Liver (tissue), 9 donors: ENCODE data around the gene COL8A2. TPM values are rescaled to one million over a fixed set of nuclear protein-coding genes. Genes with fewer than 3 reads are reported as not detected.

Experiments
- DNase-seq: peaks from one replicate; pipeline ENCODE4 v3.0.0-alpha.2; 2017; ENCODE audit warnings: low spot score
- H3K27ac ChIP-seq, 2 donors: one replicate each; pipeline ENCODE4 v1.7.0; 2013; ENCODE audit warnings: inconsistent platforms in 2 of 2, low read length in 2 of 2, control low read depth in 1 of 2, low read depth in 1 of 2, mild to moderate bottlenecking in 1 of 2
- H3K27me3 ChIP-seq, 4 donors: one replicate each; pipeline versions ENCODE4 v1.6.1 to v1.7.0; 2013; ENCODE audit warnings: low read length in 3 of 4, inconsistent platforms in 1 of 4, mild to moderate bottlenecking in 1 of 4, moderate library complexity in 1 of 4; ENCODE audit not compliant: control insufficient read depth in 4 of 4, insufficient read depth in 4 of 4
- H3K36me3 ChIP-seq, 4 donors: one replicate each; pipeline versions ENCODE4 v1.6.1 to v1.7.0; 2013; ENCODE audit warnings: low read length in 3 of 4, mild to moderate bottlenecking in 3 of 4, low read depth in 1 of 4, moderate library complexity in 1 of 4; ENCODE audit not compliant: control insufficient read depth in 4 of 4, insufficient read depth in 3 of 4
- H3K4me1 ChIP-seq, 4 donors: one replicate each; pipeline versions ENCODE4 v1.6.1 to v1.7.0; 2013; ENCODE audit warnings: low read length in 3 of 4, mild to moderate bottlenecking in 3 of 4, moderate library complexity in 1 of 4; ENCODE audit not compliant: control insufficient read depth in 4 of 4, insufficient read depth in 4 of 4
- H3K4me3 ChIP-seq, 3 donors: one replicate each; pipeline versions ENCODE4 v1.6.1 to v1.7.0; 2013; ENCODE audit warnings: low read length in 3 of 3, control low read depth in 1 of 3, low read depth in 1 of 3, mild to moderate bottlenecking in 1 of 3
- H3K9ac ChIP-seq, 2 donors: one replicate each; pipeline ENCODE4 v1.7.0; 2013; ENCODE audit warnings: low read length in 2 of 2, mild to moderate bottlenecking in 2 of 2, moderate library complexity in 2 of 2, control low read depth in 1 of 2, low read depth in 1 of 2
- H3K9me3 ChIP-seq, 4 donors: one replicate each; pipeline versions ENCODE4 v1.6.1 to v1.7.0; 2013; ENCODE audit warnings: low read length in 3 of 4; ENCODE audit not compliant: control insufficient read depth in 4 of 4
- ATF3 ChIP-seq: IDR thresholded peaks from 2 replicates; pipeline ENCODE4 v1.6.1; 2016; ENCODE audit warnings: antibody characterized with exemption
- CTCF ChIP-seq: fragments of 150-350 bp; IDR thresholded peaks from 2 replicates; pipeline ENCODE4 v1.5.1; 2017; ENCODE audit warnings: improper control_type of control experiment, low read depth, low read length; ENCODE audit not compliant: missing input control
- EGR1 ChIP-seq, 2 donors: IDR thresholded peaks; 2 replicates each; pipeline ENCODE4 v1.6.1; 2016 to 2018; ENCODE audit warnings: antibody characterized with exemption in 2 of 2, low read depth in 2 of 2
- FOXA1 ChIP-seq: IDR thresholded peaks from 2 replicates; pipeline ENCODE4 v1.6.1; 2016; ENCODE audit warnings: antibody characterized with exemption
- FOXA2 ChIP-seq: IDR thresholded peaks from 2 replicates; pipeline ENCODE4 v1.6.1; 2016; ENCODE audit warnings: antibody characterized with exemption
- GABPA ChIP-seq, 2 donors: IDR thresholded peaks in 1 of 2; conservative IDR thresholded peaks in 1 of 2; 2 replicates each; pipeline ENCODE4 v1.6.1; 2016; ENCODE audit warnings: antibody characterized with exemption in 2 of 2, mild to moderate bottlenecking in 1 of 2, moderate library complexity in 1 of 2
- HNF4A ChIP-seq, 2 donors: conservative IDR thresholded peaks; 2 replicates each; pipeline ENCODE4 v1.6.1; 2016; ENCODE audit warnings: antibody characterized with exemption in 2 of 2, mild to moderate bottlenecking in 2 of 2
- HNF4G ChIP-seq: IDR thresholded peaks from 2 replicates; pipeline ENCODE4 v1.6.1; 2016; ENCODE audit warnings: antibody characterized with exemption
- MAX ChIP-seq: IDR thresholded peaks from 2 replicates; pipeline ENCODE4 v1.6.1; 2016; ENCODE audit warnings: antibody characterized with exemption
- NR2F2 ChIP-seq: IDR thresholded peaks from 2 replicates; pipeline ENCODE4 v1.6.1; 2016; ENCODE audit warnings: antibody characterized with exemption
- RAD21 ChIP-seq, 2 donors: IDR thresholded peaks; 2 replicates each; pipeline ENCODE4 v1.6.1; 2016; ENCODE audit warnings: antibody characterized with exemption in 2 of 2, mild to moderate bottlenecking in 2 of 2
- REST ChIP-seq: IDR thresholded peaks from 2 replicates; pipeline ENCODE4 v1.6.1; 2016; ENCODE audit warnings: antibody characterized with exemption, mild to moderate bottlenecking
- RXRA ChIP-seq, 2 donors: IDR thresholded peaks; 2 replicates each; pipeline ENCODE4 v1.6.1; 2017 to 2018; ENCODE audit warnings: antibody characterized with exemption in 2 of 2, mild to moderate bottlenecking in 1 of 2
- SP1 ChIP-seq: IDR thresholded peaks from 2 replicates; pipeline ENCODE4 v1.6.1; 2018; ENCODE audit warnings: antibody characterized with exemption, mild to moderate bottlenecking
- TAF1 ChIP-seq: conservative IDR thresholded peaks from 2 replicates; pipeline ENCODE4 v1.6.1; 2016; ENCODE audit warnings: antibody characterized with exemption, mild to moderate bottlenecking
- YY1 ChIP-seq: IDR thresholded peaks from 2 replicates; pipeline ENCODE4 v1.6.1; 2016; ENCODE audit warnings: antibody characterized with exemption, mild to moderate bottlenecking
- ZBTB33 ChIP-seq: IDR thresholded peaks from 2 replicates; pipeline ENCODE4 v1.6.1; 2016; ENCODE audit warnings: antibody characterized with exemption
- WGBS: extraction: QIAGEN DNeasy Blood & Tissue Kit; methylation state at CpG from one replicate; pipeline ENCODE4 v1.1.7; 2013; 5-methylcytosine and 5-hydroxymethylcytosine counted together
- polyA plus RNA-seq, 2 donors: library from polyadenylated mRNA; stranded (reverse) in 1 of 2; unstranded in 1 of 2; fragments of 200-250 nt in 1 of 2; fragments of >200 nt in 1 of 2; fragmentation: Nextera tagmentation in 1 of 2; extraction: Ambion mirVana in 1 of 2; gene quantifications; one replicate each; pipeline versions ENCODE4 v1.2.1 to v1.2.3, GENCODE V29; 2013 to 2015
- total RNA-seq, 2 donors: library from RNA; depleted of rRNA; stranded (reverse); fragments of >200 nt; gene quantifications; one replicate each; pipeline ENCODE4 v1.2.3, GENCODE V29; 2014
- donor health status: healthy.
- donor health status: healthy.
- donor health status: healthy.
- donor health status: healthy.
- donor health status: healthy.

Gene COL8A2
- total and polyA plus RNA-seq, 4 donors: 0.04 to 0.47 (median 0.35) TPM

- no peak overlapping the region for H3K4me3 ChIP-seq
- no peaks in the 10 kb centered on the region for H3K9me3 ChIP-seq
- H3K36me3 ChIP-seq: peaks cover 8 to 43% (median 23%) of the 10 kb centered on the region in 4 donors
- no peak overlapping the region for H3K9ac ChIP-seq
- no peak overlapping the region for H3K27ac ChIP-seq
- WGBS: 77% methylated on average over 15 of the region's 15 CpGs
- no peak for DNase-seq
- no peaks in the 10 kb centered on the region for H3K27me3 ChIP-seq
- TF ChIP-seq TAF1 (no peak), FOXA1 (no peak), ATF3 (no peak), EGR1 (IDR thresholded peaks at IDR 0.05; ENCODE audit: low read depth in 2 of 2) (no peak), RXRA (IDR thresholded peaks at IDR 0.05) (no peak), REST (no peak), NR2F2 (no peak), SP1 (no peak), FOXA2 (no peak), CTCF (no peak), YY1 (no peak), GABPA (IDR thresholded peaks at IDR 0.05 in 1 of 2, conservative IDR thresholded peaks at IDR 0.05 in 1 of 2) (no peak), HNF4G (no peak), RAD21 (IDR thresholded peaks at IDR 0.05) (no peak), MAX (no peak), ZBTB33 (no peak), HNF4A (conservative IDR thresholded peaks at IDR 0.05) (no peak)
- H3K4me1 ChIP-seq: peaks cover 0 to 5% (median 2%) of the 10 kb centered on the region in 4 donors
These were observed 29.1 kb downstream of the COL8A2 start for GRCh38 chr1:36095760-36096405.
